H1 (cell line): ENCODE results near the gene UBP1. TPM values are rescaled to one million over a fixed set of nuclear protein-coding genes. Genes with fewer than 3 reads are reported as not detected.

ENCODE experiments used
- CTCF ChIA-PET: fragments of 300-600 bp; sonication (Branson Sonifier 250); formaldehyde crosslinking; loops from one replicate; lab custom pipeline; 2021; ENCODE audit not compliant: partially characterized antibody; lab: Charles Lee
- POLR2A ChIA-PET: fragments of 300-600 bp; sonication (Branson Sonifier 250); formaldehyde crosslinking; loops from one replicate; lab custom pipeline; 2021; ENCODE audit warnings: inconsistent platforms; ENCODE audit not compliant: partially characterized antibody; lab: Charles Lee
- DNase-seq, 2 experiments: peaks; one replicate each; pipeline versions ENCODE4 v3.0.0 to v3.0.0-alpha.2; 2010 to 2022; ENCODE audit warnings: low spot score in 2 of 2, low read depth in 1 of 2, mixed read lengths in 1 of 2
- FAIRE-seq: peaks from 2 replicates; lab custom pipeline; 2011; peaks lifted over from hg19 to GRCh38; lab: Jason Lieb, UNC
- H2AFZ ChIP-seq: 2 replicates; pipeline ENCODE4 v1.8.1; 2012; ENCODE audit warnings: low read length, inconsistent platforms
- H2AK5ac ChIP-seq: 2 replicates; pipeline ENCODE4 v1.6.1; 2013; ENCODE audit warnings: low read depth, low read length
- H2BK120ac ChIP-seq: replicated peaks from 2 replicates; pipeline ENCODE3; 2013; ENCODE audit warnings: low read depth, low read length, inconsistent platforms
- H2BK12ac ChIP-seq: 2 replicates; pipeline ENCODE4 v1.6.1; 2013; ENCODE audit warnings: low read depth, low read length
- H2BK15ac ChIP-seq: 2 replicates; pipeline ENCODE4 v1.6.1; 2013; ENCODE audit warnings: low read length
- H2BK20ac ChIP-seq: 2 replicates; pipeline ENCODE4 v1.6.1; 2013; ENCODE audit warnings: low read length
- H2BK5ac ChIP-seq: 2 replicates; pipeline ENCODE4 v1.6.1; 2013; ENCODE audit warnings: low read depth, low read length
- H3K14ac ChIP-seq: 2 replicates; pipeline ENCODE4 v1.6.1; 2013; ENCODE audit warnings: inconsistent platforms; ENCODE audit not compliant: insufficient read length
- H3K18ac ChIP-seq: 2 replicates; pipeline ENCODE4 v1.6.1; 2013; ENCODE audit warnings: low read length; ENCODE audit errors: extremely low read depth
- H3K23ac ChIP-seq: 2 replicates; pipeline ENCODE4 v1.6.1; 2013; ENCODE audit warnings: inconsistent platforms; ENCODE audit not compliant: insufficient read length
- H3K23me2 ChIP-seq: 2 replicates; pipeline ENCODE4 v1.6.1; 2013; ENCODE audit warnings: low read depth, low read length
- H3K27ac ChIP-seq: 2 replicates; pipeline ENCODE4 v1.6.1; 2011; ENCODE audit warnings: low read depth, low read length, inconsistent platforms
- H3K27me3 ChIP-seq, 4 experiments: replicated peaks in 1 of 4; 1 replicate in 1 of 4; 2 replicates in 3 of 4; pipeline versions ENCODE4 v1.6.1 to v1.8.1; 2011 to 2013; ENCODE audit warnings: low read length in 3 of 4, mild to moderate bottlenecking in 3 of 4, inconsistent platforms in 2 of 4, mixed read lengths in 2 of 4, moderate library complexity in 1 of 4; ENCODE audit not compliant: control insufficient read depth in 3 of 4, insufficient read depth in 3 of 4; ENCODE audit errors: extremely low read depth in 1 of 4
- H3K36me3 ChIP-seq, 4 experiments: 2 replicates each; pipeline versions ENCODE4 v1.6.1 to v1.8.1; 2011 to 2013; ENCODE audit warnings: mild to moderate bottlenecking in 4 of 4, low read length in 3 of 4, moderate library complexity in 2 of 4, control low read depth in 1 of 4, inconsistent platforms in 1 of 4; ENCODE audit not compliant: insufficient read depth in 4 of 4, control insufficient read depth in 2 of 4
- H3K4ac ChIP-seq: replicated peaks from 2 replicates; pipeline ENCODE3; 2013; ENCODE audit warnings: low read length, low read depth, mixed read lengths, inconsistent platforms; ENCODE audit not compliant: insufficient read length
- H3K4me1 ChIP-seq, 4 experiments: replicated peaks in 1 of 4; 1 replicate in 1 of 4; 2 replicates in 3 of 4; pipeline versions ENCODE4 v1.6.1 to v1.8.1; 2011 to 2013; ENCODE audit warnings: low read length in 3 of 4, inconsistent platforms in 2 of 4, mixed read lengths in 1 of 4; ENCODE audit not compliant: insufficient read depth in 4 of 4, control insufficient read depth in 3 of 4
- H3K4me2 ChIP-seq, 2 experiments: 2 replicates each; pipeline versions ENCODE4 v1.6.1 to v1.8.1; 2011 to 2013; ENCODE audit warnings: low read depth in 2 of 2, low read length in 2 of 2, control low read depth in 1 of 2, inconsistent platforms in 1 of 2, mild to moderate bottlenecking in 1 of 2; ENCODE audit not compliant: insufficient read depth in 1 of 2
- H3K4me3 ChIP-seq, 4 experiments: fragments of 200-600, 300-600 bp in 1 of 4; sonication (generic), shearing (Covaris generic), sonication (Bioruptor Twin) in 1 of 4; 2 replicates each; pipeline versions ENCODE4 v1.5.1 to v1.8.1; 2011 to 2016; ENCODE audit warnings: low read length in 4 of 4, low read depth in 3 of 4, control low read depth in 2 of 4, inconsistent platforms in 2 of 4, mild to moderate bottlenecking in 2 of 4, mixed read lengths in 1 of 4, moderate library complexity in 1 of 4; ENCODE audit not compliant: insufficient read depth in 2 of 4; ENCODE audit errors: extremely low read depth in 1 of 4
- H3K56ac ChIP-seq: replicated peaks from 2 replicates; pipeline ENCODE3; 2013; ENCODE audit warnings: low read depth, mild to moderate bottlenecking, mixed read lengths, low read length, inconsistent platforms; ENCODE audit not compliant: insufficient read length
- H3K79me1 ChIP-seq: 2 replicates; pipeline ENCODE4 v1.6.1; 2013; ENCODE audit warnings: low read depth, low read length, control low read depth
- H3K79me2 ChIP-seq, 2 experiments: 2 replicates each; pipeline versions ENCODE4 v1.6.1 to v1.8.1; 2012 to 2013; ENCODE audit warnings: low read length in 2 of 2, mild to moderate bottlenecking in 2 of 2, inconsistent platforms in 1 of 2; ENCODE audit not compliant: insufficient read depth in 2 of 2, control insufficient read depth in 1 of 2
- H3K9ac ChIP-seq, 4 experiments: replicated peaks in 1 of 4; 1 replicate in 1 of 4; 2 replicates in 3 of 4; pipeline versions ENCODE4 v1.6.1 to v1.8.1; 2011 to 2013; ENCODE audit warnings: low read depth in 3 of 4, low read length in 3 of 4, control low read depth in 2 of 4, mild to moderate bottlenecking in 2 of 4, moderate library complexity in 2 of 4, inconsistent platforms in 1 of 4; ENCODE audit errors: extremely low read depth in 1 of 4
- H3K9me3 ChIP-seq, 2 experiments: 2 replicates each; pipeline versions ENCODE4 v1.6.1 to v1.8.1; 2012 to 2013; ENCODE audit warnings: mild to moderate bottlenecking in 2 of 2, moderate library complexity in 2 of 2, control low read depth in 1 of 2, inconsistent platforms in 1 of 2, low read depth in 1 of 2, low read length in 1 of 2, mixed read lengths in 1 of 2; ENCODE audit not compliant: insufficient read depth in 2 of 2
- H4K20me1 ChIP-seq, 2 experiments: replicated peaks in 1 of 2; 2 replicates each; pipeline versions ENCODE3 to v1.8.1; 2011 to 2013; ENCODE audit warnings: inconsistent platforms in 2 of 2, low read length in 2 of 2, mild to moderate bottlenecking in 1 of 2; ENCODE audit not compliant: insufficient read depth in 2 of 2, control insufficient read depth in 1 of 2
- H4K5ac ChIP-seq: 2 replicates; pipeline ENCODE4 v1.6.1; 2013; ENCODE audit warnings: low read length, low read depth, mixed read lengths, inconsistent platforms; ENCODE audit not compliant: insufficient read length
- H4K8ac ChIP-seq: 2 replicates; pipeline ENCODE4 v1.8.0; 2013; ENCODE audit warnings: mild to moderate bottlenecking, moderate library complexity, low read length, inconsistent platforms; ENCODE audit not compliant: insufficient read depth; ENCODE audit errors: extremely low read depth
- H4K91ac ChIP-seq: replicated peaks from 2 replicates; pipeline ENCODE3; 2013; ENCODE audit warnings: low read length, mixed read lengths, inconsistent platforms; ENCODE audit not compliant: insufficient read length
- EZH2 ChIP-seq: fragments of 200-600 bp; sonication (generic); IDR thresholded peaks from 2 replicates; pipeline ENCODE4 v1.7.1; 2012; ENCODE audit warnings: low read depth, mild to moderate bottlenecking, moderate library complexity, low read length, inconsistent platforms; ENCODE audit not compliant: severe bottlenecking
- GTF2F1 ChIP-seq: IDR thresholded peaks from 2 replicates; pipeline ENCODE4 v1.6.1; 2012; ENCODE audit warnings: low read depth, low read length, improper control_type of control experiment, borderline replicate concordance
- RFX5 ChIP-seq: IDR thresholded peaks from 2 replicates; pipeline ENCODE4 v1.6.1; 2011; ENCODE audit warnings: low read depth, low read length, improper control_type of control experiment, borderline replicate concordance
- RXRA ChIP-seq: IDR thresholded peaks from 2 replicates; pipeline ENCODE4 v1.6.1; 2011; ENCODE audit warnings: low read depth, mild to moderate bottlenecking, low read length, moderate library complexity; ENCODE audit not compliant: insufficient read depth
- SP1 ChIP-seq: IDR thresholded peaks from 2 replicates; pipeline ENCODE4 v1.6.1; 2011; ENCODE audit warnings: low read depth, low read length
- WGBS, 2 experiments: shearing (Covaris generic) in 1 of 2; methylation state at CpG; one replicate each; pipeline versions ENCODE4 v1.1.6 to v1.1.7; 2013 to 2015; ENCODE audit warnings: low lambda C conversion rate in 2 of 2, mixed read lengths in 2 of 2, inconsistent platforms in 1 of 2, low coverage in 1 of 2, missing lambda C conversion rate in 1 of 2; ENCODE audit not compliant: insufficient replicate concordance in 2 of 2, insufficient coverage in 1 of 2, insufficient read length in 1 of 2; ENCODE audit errors: extremely low coverage in 1 of 2, missing lambda C conversion rate in 1 of 2; 5-methylcytosine and 5-hydroxymethylcytosine counted together
- polyA plus RNA-seq, 7 experiments: library from polyadenylated mRNA; depleted of rRNA in 3 of 7; stranded (reverse) in 5 of 7; unstranded in 2 of 7; fragments of >200 nt in 5 of 7; fragments of 200-250 nt in 2 of 7; gene quantifications; 1 replicate in 5 of 7; 2 replicates in 1 of 7; 4 replicates in 1 of 7; pipeline versions ENCODE4 v1.2.1 to v1.2.3, GENCODE V29; 2011 to 2013; ENCODE audit warnings: missing spikeins in 2 of 7, mixed read lengths in 2 of 7
- total RNA-seq: library from RNA; stranded (reverse); fragmentation: NEBNext Ultra II Directional; extraction: Animal tissue kit (Norgen Biotek cat#: 25700); gene quantifications from 2 replicates; pipeline ENCODE4 v1.2.1, GENCODE V29; 2021

Gene UBP1
- total and polyA plus RNA-seq, 2 of the 8 experiments (the other 6 are each of a cell fraction or from before 2014, with no cell fraction given): 47.3 to 71.9 TPM

GRCh38 chr3:33392703-33393125 is 47.5 kb downstream of the UBP1 start:
- H3K18ac ChIP-seq: no peak overlapping the region
- no peak overlapping the region for H4K91ac ChIP-seq
- no peaks in the 10 kb centered on the region for H3K79me2 ChIP-seq
- POLR2A ChIA-PET: no interaction called here
- TF ChIP-seq EZH2: no peak
- TF ChIP-seq RFX5: no peak
- no peak for TF ChIP-seq GTF2F1
- TF ChIP-seq SP1: no peak
- no peak for TF ChIP-seq RXRA
- H2BK12ac ChIP-seq: no peak overlapping the region
- peaks cover 0 to 5% of the 10 kb centered on the region in 2 experiments for H4K20me1 ChIP-seq
- H3K4me2 ChIP-seq: no peak overlapping the region
- no peak overlapping the region for H3K9ac ChIP-seq
- FAIRE-seq (no peak), DNase-seq (no peak)
- H3K4me1 ChIP-seq: no peaks in the 10 kb centered on the region
- peaks cover 21 to 92% (median 54%) of the 10 kb centered on the region in 4 experiments for H3K36me3 ChIP-seq
- no peak overlapping the region for H2BK120ac ChIP-seq
- H4K8ac ChIP-seq: no peak overlapping the region
- H4K5ac ChIP-seq: no peak overlapping the region
- H3K4ac ChIP-seq: no peak overlapping the region
- H3K23ac ChIP-seq: no peak overlapping the region
- CTCF ChIA-PET: no interaction called here
- H3K23me2 ChIP-seq: no peaks in the 10 kb centered on the region
- no peaks in the 10 kb centered on the region for H3K9me3 ChIP-seq
- 0 out of 2 replicates have a peak, but pooled peaks cover 2% of the 10 kb centered on the region for H3K79me1 ChIP-seq
- H2BK15ac ChIP-seq: no peak overlapping the region
- no peaks in the 10 kb centered on the region for H3K27me3 ChIP-seq
- no peak overlapping the region for H3K56ac ChIP-seq
- no peak overlapping the region for H2AFZ ChIP-seq
- WGBS, 2 experiments: 94% methylated on average over 4 of the region's 4 CpGs; no CpG with 5 or more reads in 1 of the 2 experiments
- no peak overlapping the region for H2AK5ac ChIP-seq
- H3K4me3 ChIP-seq: no peak overlapping the region
- no peak overlapping the region for H2BK5ac ChIP-seq
- no peak overlapping the region for H2BK20ac ChIP-seq
- H3K27ac ChIP-seq: no peak overlapping the region
- H3K14ac ChIP-seq: no peak overlapping the region
